ENCODE measurements around the gene ATF5.

- no peak for TF ChIP-seq CTCF (IDR thresholded peaks at IDR 0.05; ENCODE audit: insufficient read depth, low read length)
- no peak for TF ChIP-seq POLR2AphosphoS5 (IDR thresholded peaks at IDR 0.05; ENCODE audit: low read depth)
- TF ChIP-seq GABPA (IDR thresholded peaks at IDR 0.05; ENCODE audit: low read depth): no peak
- TF ChIP-seq, protein P1, sequence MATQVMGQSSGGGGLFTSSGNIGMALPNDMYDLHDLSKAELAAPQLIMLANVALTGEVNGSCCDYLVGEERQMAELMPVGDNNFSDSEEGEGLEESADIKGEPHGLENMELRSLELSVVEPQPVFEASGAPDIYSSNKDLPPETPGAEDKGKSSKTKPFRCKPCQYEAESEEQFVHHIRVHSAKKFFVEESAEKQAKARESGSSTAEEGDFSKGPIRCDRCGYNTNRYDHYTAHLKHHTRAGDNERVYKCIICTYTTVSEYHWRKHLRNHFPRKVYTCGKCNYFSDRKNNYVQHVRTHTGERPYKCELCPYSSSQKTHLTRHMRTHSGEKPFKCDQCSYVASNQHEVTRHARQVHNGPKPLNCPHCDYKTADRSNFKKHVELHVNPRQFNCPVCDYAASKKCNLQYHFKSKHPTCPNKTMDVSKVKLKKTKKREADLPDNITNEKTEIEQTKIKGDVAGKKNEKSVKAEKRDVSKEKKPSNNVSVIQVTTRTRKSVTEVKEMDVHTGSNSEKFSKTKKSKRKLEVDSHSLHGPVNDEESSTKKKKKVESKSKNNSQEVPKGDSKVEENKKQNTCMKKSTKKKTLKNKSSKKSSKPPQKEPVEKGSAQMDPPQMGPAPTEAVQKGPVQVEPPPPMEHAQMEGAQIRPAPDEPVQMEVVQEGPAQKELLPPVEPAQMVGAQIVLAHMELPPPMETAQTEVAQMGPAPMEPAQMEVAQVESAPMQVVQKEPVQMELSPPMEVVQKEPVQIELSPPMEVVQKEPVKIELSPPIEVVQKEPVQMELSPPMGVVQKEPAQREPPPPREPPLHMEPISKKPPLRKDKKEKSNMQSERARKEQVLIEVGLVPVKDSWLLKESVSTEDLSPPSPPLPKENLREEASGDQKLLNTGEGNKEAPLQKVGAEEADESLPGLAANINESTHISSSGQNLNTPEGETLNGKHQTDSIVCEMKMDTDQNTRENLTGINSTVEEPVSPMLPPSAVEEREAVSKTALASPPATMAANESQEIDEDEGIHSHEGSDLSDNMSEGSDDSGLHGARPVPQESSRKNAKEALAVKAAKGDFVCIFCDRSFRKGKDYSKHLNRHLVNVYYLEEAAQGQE (IDR thresholded peaks at IDR 0.05; ENCODE audit: insufficient replicate concordance, low read depth): no peak
- TF ChIP-seq SPI1 (IDR thresholded peaks at IDR 0.05; ENCODE audit: borderline replicate concordance, low read depth): no peak
Observed at GRCh38 chr19:49884109-49884508, 44.9 kb upstream of the ATF5 start.

All from HL-60 (cell line).